Stimulated activated CD4-positive, alpha-beta T cell treated with anti-CD3 and anti-CD28 coated beads, Interleukin-2, amount 100 ng/mL, for 48 hours (primary cell): ENCODE data around the gene DIP2A.

Experiments
- DNase-seq, 2 donors: peaks; one replicate each; pipeline ENCODE4 v3.0.0-alpha.2; 2020

DIP2A gene

DNA sequence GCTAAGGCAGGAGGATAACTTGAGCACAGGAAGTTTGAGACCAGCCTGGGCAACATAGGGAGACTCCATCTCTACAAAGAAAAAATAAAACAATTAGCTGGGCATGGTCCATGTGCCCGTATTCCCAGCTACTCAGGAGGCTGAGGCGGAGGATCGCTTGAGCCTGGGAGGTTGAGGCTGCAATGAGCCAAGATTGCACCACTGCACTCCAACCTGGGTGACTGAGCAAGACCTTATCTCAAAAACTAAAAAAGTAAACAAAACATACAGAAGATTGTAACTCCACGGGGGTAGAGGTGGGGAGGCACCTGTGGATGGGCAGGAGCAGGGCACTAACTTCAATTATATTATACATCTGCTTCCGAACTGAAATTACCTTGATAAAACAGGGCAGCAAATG, 141.6 kb downstream of the DIP2A start:
- no peak for DNase-seq

DNA sequence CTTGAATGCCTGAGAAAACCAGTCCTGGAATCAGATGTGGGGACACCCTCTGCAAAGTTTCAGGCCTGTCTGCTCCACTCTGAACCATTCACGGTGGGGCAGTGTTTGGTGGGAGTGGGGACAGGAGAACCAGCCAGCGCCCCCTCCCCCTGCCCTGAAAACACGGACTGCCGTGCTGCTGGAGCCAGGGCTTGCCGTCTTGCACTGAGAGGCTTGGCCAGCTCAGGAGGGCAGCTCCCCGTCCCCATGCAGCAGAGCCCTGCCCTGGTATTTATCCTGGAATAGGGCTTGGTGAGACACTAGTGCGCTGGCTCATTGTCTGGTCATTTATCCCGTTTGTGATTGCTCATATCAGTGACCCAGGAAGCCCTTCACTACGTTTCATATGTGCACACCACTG, 142.3 kb downstream of the DIP2A start:
- no peak for DNase-seq

DNA sequence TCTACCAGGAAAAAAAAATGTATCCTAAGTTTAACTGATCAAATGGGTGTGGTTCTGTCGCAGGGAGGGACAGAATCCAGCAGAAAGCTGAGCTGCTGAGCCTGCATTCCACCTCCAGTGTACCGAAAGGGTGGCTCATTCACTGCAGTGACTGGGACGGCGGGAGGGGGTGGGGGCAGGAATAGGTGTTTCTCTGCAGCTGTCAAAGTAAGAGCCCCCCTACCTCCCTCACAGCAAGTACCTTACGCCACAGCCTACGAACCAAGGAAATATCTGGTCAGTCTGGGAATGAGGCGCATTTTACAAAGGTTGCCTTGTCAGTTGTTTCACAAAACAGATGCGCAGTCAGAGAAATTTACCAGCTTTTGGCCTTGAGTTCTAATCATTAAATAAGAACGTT, 144.5 kb downstream of the DIP2A start:
- DNase-seq: no peak

DNA sequence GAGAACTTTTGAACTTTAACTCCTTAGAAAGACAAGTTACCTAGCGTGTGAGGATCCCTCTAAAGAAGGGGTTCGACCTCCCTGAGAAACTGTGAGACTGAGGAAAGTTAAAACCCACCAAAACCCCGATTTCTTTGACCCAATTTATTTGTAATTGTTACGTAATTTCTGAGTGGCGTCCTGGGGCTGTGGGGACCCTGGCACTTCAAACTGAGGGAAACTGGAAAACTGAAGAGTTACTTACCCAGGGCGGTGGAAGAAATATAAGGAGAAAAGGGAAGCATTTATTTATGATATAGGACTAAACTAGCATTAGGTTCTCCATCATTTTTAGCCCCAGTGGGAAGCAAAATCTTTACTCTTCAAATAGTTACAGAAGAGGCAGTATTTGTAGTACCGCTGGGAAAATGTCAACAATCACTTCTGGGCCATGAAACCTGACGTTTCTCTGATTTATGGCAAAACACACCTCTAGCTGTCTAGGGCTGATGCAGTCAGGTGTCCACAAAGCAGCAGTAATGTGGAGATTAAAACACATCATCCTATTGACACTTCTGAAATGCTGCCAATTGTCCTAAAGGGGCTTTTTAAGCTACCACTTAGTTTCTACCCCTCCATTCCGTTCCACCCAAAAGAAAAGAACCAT, 145.8 kb downstream of the DIP2A start:
- no peak for DNase-seq

DNA sequence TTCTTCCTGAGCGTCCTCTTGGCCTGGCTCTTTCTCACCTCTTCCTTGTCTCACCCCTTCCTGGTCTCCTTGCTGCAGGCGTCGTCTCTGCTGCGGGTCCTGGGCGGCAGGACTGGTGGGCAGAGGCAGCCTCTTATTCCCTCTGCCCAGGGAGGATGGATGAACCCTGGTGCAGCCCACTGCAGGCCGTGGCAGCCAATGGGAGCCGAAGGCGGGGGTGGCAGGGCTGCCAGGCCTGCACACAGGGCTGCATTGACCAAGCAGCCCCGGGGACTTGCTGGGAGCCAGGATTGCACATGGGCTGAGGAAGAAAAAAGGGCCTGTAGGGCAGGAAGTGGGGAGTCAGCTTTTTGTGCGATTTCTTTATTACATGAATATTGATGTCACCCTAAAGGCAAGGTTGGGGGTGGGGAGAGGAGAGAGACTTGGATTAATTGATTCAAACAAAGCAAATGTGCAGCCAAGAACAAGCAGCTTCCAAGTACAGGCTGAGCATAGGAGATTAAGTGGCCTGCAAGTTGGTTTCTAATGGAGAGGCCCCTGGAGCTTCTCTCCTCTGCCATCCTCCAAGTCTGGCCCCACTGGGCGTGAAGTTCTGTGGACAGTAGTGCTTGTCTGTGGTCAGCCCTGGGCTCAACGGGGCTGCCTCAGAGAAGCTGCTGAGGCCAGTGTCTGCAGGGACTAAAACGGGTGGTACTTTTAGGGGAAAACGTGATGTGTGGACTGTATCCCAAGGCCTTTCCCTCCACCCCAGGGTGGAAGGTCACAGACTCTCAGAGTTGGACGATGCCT, 146.5 kb downstream of the DIP2A start, which contains the start of gene S100B:
Gene S100B (minus strand): TSS at position 108 of the 792 bp plus-strand sequence. CDS start 2,667 bp downstream, outside the sequence.
- DNase-seq: no peak

DNA sequence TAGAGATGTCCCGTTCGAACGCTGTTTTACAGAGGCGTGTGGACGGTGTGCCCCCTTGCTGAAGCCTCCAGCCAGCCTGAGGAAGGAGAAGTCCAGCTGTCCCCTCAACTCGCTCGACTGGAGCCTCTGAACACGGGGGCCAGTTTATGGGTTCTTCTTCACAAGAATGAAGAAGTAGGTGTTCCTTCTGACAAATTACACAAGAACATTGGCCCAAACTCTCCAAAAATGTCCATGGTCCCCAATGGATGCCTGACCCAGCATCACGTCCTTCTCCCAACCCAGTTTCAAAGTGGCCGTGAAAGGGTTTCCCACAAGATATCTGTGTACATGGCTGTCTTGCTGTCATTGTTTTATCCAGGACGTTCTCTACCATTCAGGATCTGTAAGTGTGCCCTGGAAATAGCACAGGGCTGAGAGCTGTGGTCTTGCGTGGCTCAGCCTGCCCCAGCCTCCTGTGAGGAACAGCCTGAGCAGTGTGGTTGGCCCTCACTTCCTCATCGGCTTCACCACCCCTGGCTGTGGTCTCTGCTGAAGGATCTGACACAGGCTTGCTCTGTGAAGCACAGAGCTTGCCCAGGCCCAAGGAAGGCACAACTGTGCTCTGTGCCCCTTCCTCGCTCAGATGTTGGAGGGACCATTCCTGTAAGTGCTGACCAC, 147.2 kb downstream of the DIP2A start:
- DNase-seq: peak in 1 of 2 donors; percentile 5

DNA sequence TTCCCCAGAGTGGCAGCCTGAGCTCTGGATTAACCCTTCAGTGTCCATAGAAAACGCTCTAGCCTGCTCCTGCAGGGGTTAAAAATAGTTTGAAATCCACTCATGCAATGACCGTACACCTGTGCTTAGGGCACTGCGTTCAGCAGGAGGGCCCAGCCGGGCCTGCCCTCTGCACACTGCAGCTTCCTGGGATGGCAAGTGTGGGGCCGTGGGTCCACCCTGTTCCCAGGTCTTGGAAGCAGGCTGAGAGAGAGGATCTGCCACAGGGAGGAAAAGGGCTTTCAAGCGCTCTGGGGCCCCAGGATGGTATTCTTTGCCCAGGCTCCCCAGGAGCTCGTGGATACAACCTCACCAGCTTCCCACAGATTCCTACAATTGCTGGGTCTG, 147.7 kb downstream of the DIP2A start:
- DNase-seq: no peak

DNA sequence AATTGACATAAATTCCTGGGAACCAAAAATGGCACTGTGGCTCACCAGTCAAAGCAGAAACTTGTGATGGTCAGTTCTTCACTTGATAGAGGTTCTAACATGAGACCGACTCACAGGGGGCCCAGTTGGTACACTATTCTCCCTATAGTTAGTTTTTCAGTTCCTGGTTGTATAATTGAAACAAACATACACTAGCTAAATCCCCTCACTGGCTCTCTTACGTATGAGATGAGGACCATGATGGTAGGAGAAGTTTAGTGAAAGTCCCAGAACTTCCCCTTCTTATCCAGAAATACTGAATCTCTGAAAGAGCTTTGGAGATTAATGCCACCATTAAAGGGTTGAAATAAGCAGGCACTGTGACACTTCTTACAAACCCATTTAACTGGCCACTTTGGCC, 148.9 kb downstream of the DIP2A start:
- DNase-seq: no peak

DNA sequence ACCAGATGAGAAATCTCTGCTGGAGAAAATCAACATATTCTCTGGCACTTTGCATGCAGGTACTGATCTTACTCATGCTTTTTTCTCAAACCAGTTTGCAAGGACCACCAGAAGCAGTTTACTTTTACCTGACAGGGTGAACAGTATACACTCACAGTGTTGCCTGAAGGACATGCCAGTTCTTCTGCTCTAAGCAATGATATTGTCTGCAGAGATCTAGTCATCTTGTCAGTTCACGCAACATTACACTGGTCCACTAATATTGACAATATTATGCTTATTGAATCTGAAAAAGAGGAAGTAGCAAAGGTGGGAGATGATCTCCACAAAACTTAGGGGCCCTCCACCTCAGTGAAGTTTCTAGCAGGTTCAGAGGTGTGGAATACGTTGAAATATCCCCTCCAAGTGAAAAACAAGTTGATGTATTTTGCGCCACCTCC, 150.0 kb downstream of the DIP2A start:
- no peak for DNase-seq

DNA sequence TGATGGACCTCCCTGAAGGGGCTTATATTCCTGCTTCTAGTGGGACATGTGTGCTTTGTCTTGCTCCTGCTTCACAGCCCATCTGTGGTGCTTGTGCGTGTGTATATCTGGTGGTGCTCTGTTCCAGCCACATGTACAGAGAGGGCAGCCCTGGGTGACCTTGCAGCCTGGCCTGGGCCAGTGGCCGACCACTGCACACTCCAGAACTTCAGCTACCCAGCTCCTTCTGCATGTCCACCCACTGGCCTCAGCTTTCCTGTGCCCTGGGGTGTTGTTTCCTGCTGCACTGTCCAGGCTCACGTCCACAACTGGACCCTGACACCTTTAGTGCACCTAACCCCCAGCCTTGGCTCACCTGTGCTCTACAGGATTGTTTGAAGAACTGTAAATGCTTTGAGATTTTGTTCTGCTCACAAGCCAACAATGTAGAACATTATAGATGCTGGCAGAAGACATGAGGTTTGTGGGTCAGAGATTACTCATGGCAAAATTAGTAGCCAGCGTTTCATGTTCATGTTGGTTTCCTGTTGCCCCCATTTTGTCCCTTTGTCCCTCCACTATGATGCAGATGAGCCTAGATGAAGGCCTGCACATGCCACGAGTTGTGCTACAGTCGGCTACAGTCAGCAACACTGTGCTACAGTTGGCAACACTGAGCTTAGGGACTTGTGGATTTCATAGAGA, 151.5 kb downstream of the DIP2A start:
- no peak for DNase-seq

DNA sequence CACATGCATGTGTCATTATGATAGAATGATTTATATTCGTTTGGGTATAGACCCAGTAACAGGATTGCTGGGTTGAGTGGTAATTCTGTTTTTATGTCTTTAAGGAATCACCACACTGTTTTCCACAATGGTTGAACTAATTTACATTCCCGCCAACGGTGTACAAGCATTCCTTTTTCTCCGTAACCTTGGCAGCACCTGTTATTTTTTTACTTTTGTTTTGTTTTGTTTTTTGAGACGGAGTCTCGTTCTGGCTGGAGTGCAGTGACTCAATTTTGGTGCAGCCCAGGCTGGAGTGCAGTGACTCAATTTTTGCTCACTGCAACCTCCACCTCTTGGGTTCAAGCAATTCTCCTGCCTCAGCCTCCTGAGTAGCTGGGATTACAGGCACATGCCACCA, 154.7 kb downstream of the DIP2A start:
- DNase-seq: no peak

DNA sequence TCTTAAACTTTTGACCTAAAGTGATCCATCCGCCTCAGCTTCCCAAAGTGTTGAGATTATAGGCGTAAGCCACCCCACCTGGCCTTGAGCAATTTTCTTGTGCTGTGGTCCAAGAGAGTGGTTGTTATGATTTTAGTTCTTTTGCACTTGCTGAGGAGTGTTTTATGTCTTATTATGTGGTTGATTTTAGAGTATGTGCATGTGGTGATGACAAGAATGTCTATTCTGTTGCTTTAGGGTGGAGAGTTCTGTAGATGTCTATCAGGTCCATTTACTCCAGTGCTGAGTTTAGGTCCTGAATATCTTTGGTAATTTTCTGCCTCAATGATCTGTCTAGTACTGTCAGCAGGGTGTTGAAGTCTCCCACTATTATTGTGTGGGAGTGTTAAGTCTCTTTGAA, 157.4 kb downstream of the DIP2A start:
- DNase-seq: no peak

DNA sequence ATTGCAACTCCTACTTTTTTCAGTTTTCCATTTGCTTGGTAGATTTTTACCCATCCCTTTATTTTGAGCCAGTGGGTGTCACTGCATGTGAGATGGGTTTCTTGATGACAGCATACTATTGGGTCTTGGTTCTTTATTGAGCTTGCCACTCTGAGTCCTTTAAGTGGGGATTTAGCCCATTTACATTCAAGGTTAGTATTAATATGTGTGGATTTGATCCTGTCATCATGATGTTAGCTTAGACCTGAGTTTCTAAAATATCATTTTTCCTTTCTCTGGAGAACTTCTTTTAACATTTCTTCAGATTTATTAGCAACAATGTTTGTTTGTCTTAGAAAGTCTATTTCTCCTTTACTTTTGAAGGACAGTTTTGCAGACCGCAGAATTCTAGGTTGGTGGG, 158.0 kb downstream of the DIP2A start:
- no peak for DNase-seq

DNA sequence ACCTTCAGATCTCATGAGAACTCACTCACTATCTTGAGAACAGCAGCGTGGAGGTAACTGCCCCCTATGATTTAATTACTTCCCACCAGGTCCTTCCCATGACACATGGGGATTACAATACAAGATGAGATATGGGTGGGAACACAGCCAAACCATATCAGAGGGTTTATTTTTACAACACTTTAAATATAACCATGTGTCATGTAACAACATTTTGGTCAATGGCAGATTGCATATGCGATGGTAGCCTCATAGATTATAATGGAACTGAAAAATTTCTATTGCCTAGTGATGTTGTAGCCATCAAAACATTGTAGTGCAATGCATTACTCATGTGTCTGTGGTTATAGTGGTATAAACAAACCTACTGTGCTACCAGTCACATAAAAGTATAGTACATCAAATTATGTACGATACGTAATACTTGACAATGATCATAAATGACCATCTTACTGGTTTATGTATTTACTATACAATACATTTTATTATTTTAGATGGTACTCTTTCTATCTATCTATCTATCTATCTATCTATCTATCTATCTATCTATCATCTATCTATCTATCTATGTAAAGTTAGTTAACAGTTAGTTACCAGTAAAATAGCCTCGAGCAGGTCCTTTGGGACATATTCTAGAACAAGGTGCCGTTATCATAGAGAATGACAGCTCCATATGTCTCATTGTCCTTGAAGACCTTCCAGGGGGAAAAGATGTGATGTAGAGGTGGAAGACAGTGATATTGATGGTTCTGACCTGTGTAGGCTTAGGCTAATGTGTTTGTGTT, 158.8 kb downstream of the DIP2A start:
- DNase-seq: no peak

DNA sequence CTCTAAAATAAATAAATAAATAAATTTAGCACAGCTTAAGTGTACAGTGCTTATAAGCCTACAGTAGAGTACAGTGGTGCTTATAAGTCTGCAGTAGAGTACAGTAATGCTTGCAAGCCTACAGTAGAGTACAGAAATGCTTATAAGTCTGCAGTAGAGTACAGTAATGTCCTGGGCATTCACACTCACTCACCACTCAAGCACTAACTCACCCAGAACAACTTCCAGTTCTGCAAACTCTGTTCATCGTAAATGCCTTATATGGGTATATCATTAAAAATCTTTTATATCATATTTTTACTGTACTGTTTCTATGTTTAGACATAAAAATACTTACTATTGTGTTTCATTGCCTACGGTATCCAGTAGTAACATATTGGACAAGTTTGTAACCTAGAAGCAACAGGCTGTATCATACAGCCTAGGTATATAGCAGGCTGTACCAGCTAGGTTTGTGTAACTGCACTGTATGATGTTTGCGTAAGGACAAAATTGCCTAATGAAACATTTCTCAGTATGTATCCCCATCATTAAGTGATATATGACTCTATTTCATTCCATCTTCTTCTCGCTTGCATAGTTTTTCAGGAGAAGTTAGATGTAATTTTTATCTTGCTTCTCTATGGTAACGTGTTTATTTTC, 160.2 kb downstream of the DIP2A start:
- DNase-seq: no peak
